Left forelimb (tissue), 1 donor: ENCODE measurements around the gene ZBTB7C.

Experiments
- DNase-seq: peaks from one replicate; pipeline ENCODE4 v3.0.0-alpha.2; 2018; ENCODE audit warnings: low spot score

The ZBTB7C gene

DNA sequence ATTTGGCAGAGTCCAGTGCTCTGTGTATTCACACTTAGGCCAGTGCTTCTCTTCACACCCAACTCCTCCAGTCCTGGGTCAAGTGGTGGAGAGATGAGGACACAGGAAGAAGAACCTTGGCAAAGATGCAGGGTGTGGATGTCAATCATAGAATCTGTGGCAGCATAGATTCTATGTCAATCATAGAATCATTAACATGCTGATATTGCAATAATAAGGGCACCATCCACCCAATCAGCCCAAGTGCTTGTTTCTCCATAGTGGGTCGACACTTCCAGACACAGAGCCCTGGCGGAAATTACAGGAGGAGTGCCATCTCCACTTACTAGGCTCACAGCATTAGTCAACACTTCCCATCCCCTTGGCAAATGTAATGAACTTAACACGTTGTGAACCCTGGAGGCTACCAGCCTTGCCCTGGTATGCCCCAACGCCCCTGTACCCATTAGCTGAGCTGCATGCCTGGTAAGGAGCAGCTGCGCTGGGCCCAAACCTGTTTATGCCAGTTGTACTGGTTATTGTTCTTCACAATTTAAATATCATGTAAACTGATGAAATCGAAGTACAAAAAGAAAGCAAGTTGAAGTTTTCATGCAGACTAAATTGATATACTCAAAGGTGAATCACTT, 317.2 kb downstream of the ZBTB7C start:
- no peak for DNase-seq

- no peak for DNase-seq
Measured at GRCh38 chr18:48090702-48091101, 318.5 kb downstream of the ZBTB7C start.

DNA sequence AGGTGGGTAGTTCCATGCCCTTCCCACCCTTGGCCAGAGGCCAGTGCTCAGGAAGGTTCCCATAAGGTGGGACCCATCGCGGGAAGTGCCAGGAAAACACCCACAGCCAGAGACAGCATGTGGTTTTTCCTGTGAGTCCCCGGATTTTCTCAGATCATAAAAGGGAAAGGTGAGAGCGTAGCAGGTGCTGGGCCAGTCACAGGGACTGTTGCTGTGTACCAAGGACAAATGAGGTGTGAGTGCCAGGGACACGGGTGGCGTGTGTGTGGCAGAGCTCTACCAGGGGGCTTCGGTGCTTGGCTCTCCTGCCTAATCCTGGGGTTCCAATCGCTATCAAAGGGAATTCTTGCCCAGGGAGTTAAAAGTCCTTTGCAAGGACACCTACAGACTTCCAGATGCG, 319.2 kb downstream of the ZBTB7C start:
- no peak for DNase-seq

- DNase-seq = no peak
Measured at GRCh38 chr18:48085781-48086487, 323.2 kb downstream of the ZBTB7C start.

- DNase-seq = no peak
Measured at GRCh38 chr18:48084858-48085257, 324.3 kb downstream of the ZBTB7C start.

DNA sequence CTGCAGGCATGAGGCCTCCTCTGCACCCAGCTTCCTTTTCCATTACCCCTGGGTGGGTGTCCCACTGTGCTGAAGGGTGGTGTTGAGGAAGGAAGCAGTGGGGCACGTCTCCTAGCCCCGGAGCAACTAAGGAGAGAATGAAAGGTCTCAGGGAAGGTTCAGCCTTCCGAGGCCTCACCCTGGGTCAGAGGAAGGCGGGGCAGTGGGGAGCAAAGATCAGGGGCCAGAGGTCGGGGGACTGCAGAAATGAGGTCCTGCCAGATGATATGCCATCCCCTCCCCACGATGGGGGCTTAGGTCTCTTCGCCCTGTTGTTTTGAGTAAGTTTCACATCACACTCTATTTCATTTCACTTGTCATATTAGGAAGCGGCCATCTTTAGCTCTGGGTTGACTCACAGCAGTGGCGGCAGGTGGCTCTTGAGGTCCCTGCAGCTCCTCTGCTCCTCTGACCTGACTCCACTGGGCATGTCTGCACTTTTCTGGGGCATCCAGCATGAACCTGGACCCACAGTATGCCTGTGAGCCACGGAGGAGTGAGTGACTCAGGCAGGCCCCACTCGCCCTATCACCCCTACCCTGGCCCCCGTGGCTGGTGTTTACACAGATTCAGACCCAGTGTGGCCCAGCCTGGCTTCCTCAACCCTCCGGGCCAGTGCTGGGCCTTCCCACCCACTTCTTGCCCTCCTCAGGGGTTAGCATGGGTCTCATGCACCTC, 325.0 kb downstream of the ZBTB7C start:
- no peak for DNase-seq

GRCh38 chr18:48080546-48080945, 328.6 kb downstream of the ZBTB7C start:
- no peak for DNase-seq

- DNase-seq = no peak
Measured at GRCh38 chr18:48079885-48080284, 329.3 kb downstream of the ZBTB7C start.

- DNase-seq = no peak
Measured at GRCh38 chr18:48078448-48078847, 330.7 kb downstream of the ZBTB7C start.

GRCh38 chr18:48077291-48077690, 331.9 kb downstream of the ZBTB7C start:
- no peak for DNase-seq

DNA sequence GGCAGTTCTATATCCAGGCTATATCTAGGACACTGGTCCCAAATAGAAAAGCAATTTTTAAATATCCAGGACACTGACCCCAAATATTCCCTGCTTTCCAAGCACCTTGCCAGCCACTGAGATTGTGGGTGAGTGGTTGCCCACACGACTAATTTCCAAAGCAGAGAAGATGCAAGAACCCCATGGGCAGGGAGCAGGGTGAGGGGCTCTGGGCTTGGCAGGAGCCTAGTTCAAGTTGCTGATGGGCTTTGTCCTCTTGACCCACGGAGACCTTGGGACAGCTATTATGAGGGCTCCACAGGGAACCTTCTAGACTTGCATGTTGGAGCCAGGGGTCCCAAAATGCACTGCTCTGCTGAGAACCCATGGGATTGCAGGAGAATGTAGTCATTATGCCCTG, 332.7 kb downstream of the ZBTB7C start:
- no peak for DNase-seq

DNA sequence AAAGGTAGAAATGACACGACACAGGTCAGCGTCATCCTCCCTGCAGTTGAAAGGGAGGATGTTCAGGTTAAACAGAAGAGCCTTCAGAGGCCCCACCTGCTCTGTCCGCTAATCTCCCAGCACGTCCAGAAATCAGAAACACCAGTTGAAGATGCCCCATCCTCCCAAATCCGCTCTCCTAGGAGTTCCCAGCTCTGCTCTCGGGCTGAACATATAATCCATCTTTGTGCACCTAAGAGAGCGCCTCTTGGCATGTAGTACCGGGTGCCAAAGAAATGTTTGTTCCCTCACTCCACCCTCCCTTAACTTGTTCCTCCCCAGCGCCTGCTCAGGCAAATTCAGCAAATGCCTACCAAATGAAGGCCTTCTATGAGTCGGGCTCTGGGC, 333.5 kb downstream of the ZBTB7C start:
- no peak for DNase-seq

DNA sequence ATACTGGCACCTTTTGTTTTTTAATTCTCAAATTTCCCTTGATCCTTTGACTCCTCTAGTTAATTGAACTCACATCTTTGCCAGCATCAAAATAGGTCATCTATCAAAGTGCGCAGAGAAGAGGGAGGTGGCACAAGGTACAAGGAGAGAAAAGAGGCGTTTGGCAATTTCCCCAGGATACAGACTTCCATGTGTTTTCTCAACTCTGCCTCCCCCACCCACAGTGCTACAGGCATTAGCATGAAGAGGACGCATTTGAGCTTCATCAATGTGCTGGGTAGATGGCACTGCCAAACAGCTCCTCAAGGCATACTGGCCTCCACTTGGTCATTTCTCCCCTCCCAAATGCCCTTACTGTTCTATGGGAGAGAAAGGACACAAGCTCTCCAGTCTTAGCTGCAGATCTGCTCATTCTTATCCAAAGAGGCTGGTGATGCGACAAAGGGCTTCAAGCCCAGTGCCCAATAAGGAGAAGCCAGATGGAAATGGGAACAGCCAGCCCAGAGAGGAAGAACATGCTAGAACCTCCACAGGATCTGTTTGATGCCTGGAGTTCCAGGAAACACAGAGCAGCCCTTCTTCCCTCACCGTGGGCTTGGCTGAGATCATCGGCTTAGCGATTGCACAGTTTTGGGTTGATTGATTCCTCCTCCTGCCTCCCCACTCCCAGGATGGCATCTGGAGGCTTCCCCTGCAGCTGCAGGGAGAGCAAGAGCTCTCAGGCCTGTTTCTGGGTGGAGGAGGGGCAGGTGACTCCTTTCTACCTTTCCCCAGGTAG, 334.1 kb downstream of the ZBTB7C start:
- no peak for DNase-seq

- no peak for DNase-seq
Measured at GRCh38 chr18:48073211-48073930, 335.8 kb downstream of the ZBTB7C start.

DNA sequence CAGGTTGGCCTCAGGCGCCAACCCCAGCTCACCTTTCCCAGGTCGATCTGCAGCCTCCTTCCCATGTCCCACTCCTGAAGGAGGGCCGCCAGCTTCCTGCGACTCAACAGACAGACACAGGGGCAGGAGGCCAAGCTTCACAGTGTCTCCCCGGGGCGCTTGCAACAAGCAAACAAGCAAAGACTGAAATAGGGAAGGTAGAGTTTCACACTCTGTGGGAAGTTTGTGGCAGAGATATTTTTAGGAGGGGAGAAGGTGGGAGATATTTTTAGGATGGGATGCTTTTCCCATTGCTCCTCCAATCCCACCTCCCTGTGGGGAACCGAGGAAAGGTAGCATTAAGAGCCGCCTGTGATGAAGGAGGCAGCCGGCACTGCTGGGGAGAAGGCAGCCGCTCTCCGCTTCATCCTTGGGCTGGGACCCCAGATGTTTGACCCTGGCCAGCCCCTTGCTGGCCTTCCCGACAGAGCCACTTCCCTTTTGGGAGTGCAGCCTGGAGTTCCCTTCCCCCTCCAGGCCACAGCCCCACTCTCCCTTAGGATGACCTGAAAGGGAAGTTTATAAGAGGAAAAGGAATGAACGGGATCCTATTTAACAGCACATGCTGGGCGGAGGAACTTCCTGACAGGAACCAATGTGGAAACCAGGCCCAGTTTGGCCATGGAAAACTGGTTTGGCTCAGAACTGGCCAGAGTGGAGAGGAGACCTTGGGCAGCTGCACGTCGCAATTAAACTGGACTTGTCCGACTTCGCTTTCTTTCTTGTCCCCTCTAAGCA, 336.6 kb downstream of the ZBTB7C start:
- DNase-seq = no peak

DNA sequence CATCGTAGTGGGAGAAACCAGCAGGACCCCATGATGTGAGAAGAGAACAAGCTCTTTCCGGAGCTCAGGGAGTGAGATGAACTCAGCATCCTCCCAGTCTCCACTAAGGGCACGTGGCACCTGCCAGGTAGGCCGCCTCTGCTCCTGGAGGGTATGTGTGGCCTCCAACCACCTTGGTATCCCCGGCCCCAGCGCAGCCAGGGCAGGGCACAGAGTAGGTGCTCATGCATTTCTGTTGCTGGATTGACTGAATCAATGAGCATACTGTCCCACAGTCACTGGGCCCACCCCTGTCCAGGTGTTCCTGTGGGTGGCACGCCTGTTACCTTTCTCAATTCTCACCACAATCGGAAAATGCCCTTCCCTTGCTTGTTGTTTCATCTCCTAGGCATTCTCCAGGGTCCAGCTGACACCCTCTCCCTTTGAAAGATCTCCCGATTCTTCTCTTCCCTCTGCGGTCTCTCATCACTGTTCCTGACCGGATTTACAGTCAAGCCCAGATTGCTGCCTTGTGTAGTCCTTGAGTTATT, 340.2 kb downstream of the ZBTB7C start:
- no peak for DNase-seq

DNA sequence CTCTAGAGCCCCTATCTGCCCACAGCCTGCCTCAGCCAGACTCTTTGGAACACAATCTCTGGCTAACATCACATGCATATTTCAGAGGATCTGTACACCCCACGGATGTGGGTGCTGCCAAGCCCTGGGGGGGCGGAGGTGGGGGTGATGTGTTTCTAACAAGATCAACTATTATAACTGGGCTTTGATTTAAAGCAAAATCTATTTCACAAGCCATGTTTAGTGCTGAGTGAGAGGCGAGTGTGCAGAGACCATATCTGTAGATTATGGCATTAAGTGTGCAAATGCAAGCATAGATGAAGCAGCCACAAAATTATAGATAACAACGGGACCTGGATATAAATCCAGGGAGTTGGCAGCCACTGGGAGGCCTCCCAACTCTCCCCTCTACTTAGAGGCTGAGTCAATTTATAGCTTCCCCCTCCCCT, 342.9 kb downstream of the ZBTB7C start:
- DNase-seq = no peak

- no peak for DNase-seq
Measured at GRCh38 chr18:48065601-48065995, 343.6 kb downstream of the ZBTB7C start.

GRCh38 chr18:48064978-48065600, 344.1 kb downstream of the ZBTB7C start:
- DNase-seq = no peak
